ENCODE data around the gene MAD1L1.
"Not testable (repeated sequence)": the region's sequence is repeated elsewhere in the genome, so short reads cannot be mapped to it uniquely, and the experiment has no call there.

The MAD1L1 gene

GRCh38 chr7:1987591-1988532 lies 244.9 kb downstream of the MAD1L1 start:
- no peak for DNase-seq (ENCODE audit: low read depth)

GRCh38 chr7:1987084-1987535 lies 245.6 kb downstream of the MAD1L1 start:
- DNase-seq (ENCODE audit: low read depth), result no peak

- no peak for DNase-seq (ENCODE audit: low read depth)
These were observed 246.2 kb downstream of the MAD1L1 start for GRCh38 chr7:1986366-1987083.

- no peak for DNase-seq (ENCODE audit: low read depth)
These were observed 246.8 kb downstream of the MAD1L1 start for GRCh38 chr7:1985936-1986335.

- no peak for DNase-seq (ENCODE audit: low read depth)
These were observed 247.7 kb downstream of the MAD1L1 start for GRCh38 chr7:1985042-1985441.

GRCh38 chr7:1981878-1982230 lies 250.9 kb downstream of the MAD1L1 start:
- DNase-seq (ENCODE audit: low read depth), result no peak

GRCh38 chr7:1981201-1981877 lies 251.4 kb downstream of the MAD1L1 start:
- DNase-seq (ENCODE audit: low read depth), result no peak

GRCh38 chr7:1979591-1980560 lies 252.9 kb downstream of the MAD1L1 start:
- no peak for DNase-seq (ENCODE audit: low read depth)

- no peak for DNase-seq (ENCODE audit: low read depth)
These were observed 253.8 kb downstream of the MAD1L1 start for GRCh38 chr7:1978656-1979590.

- no peak for DNase-seq (ENCODE audit: low read depth)
These were observed 254.8 kb downstream of the MAD1L1 start for GRCh38 chr7:1977876-1978441.

- no peak for DNase-seq (ENCODE audit: low read depth)
These were observed 255.5 kb downstream of the MAD1L1 start for GRCh38 chr7:1977059-1977875.

GRCh38 chr7:1976521-1976920 lies 256.2 kb downstream of the MAD1L1 start:
- DNase-seq (ENCODE audit: low read depth), result not testable (repeated sequence)

GRCh38 chr7:1975581-1975980 lies 257.2 kb downstream of the MAD1L1 start:
- DNase-seq (ENCODE audit: low read depth), result no peak

- no peak for DNase-seq (ENCODE audit: low read depth)
These were observed 257.6 kb downstream of the MAD1L1 start for GRCh38 chr7:1975179-1975578.

- no peak for DNase-seq (ENCODE audit: low read depth)
These were observed 258.2 kb downstream of the MAD1L1 start for GRCh38 chr7:1974290-1975101.

GRCh38 chr7:1973321-1974251 lies 259.2 kb downstream of the MAD1L1 start:
- no peak for DNase-seq (ENCODE audit: low read depth)

GRCh38 chr7:1972744-1973143 lies 260.0 kb downstream of the MAD1L1 start:
- DNase-seq (ENCODE audit: low read depth), result no peak
